ENCODE data around the gene PITPNC1. TPM values are rescaled to one million over a fixed set of nuclear protein-coding genes. Genes with fewer than 3 reads are reported as not detected.

Gene PITPNC1
- total RNA-seq, 4 donors from 2014 or later = 7.6 to 30.1 (median 15.1) TPM

DNA sequence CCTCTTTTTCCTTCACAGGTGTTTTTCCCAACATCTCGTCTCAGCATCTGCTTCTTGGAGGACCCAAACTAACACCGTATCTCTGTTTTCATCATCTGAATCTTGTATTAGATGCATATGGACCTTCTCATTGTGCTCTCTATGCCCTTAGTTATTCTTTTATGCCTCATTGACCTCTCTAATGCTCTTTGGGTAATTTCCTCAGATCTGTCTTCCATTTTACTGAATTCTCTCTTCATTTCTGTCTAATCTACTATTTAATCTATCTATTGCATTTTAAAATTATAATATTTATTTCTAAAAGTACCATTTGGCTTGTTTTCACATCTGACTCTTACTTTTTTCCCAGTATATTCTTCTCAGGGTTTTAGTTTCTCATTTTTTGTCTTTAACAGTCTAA, 81.1 kb downstream of the PITPNC1 start:
- Histone ChIP-seq H3K4me3 (no peak overlapping the region), H3K27ac (no peak overlapping the region), H3K9me3 (peaks cover 0 to 9% (median 0%) of the 10 kb centered on the region in 3 donors), H3K36me3 (no peaks in the 10 kb centered on the region), H3K4me1 (no peaks in the 10 kb centered on the region), H3K27me3 (no peaks in the 10 kb centered on the region)
- TF ChIP-seq, protein P1, sequence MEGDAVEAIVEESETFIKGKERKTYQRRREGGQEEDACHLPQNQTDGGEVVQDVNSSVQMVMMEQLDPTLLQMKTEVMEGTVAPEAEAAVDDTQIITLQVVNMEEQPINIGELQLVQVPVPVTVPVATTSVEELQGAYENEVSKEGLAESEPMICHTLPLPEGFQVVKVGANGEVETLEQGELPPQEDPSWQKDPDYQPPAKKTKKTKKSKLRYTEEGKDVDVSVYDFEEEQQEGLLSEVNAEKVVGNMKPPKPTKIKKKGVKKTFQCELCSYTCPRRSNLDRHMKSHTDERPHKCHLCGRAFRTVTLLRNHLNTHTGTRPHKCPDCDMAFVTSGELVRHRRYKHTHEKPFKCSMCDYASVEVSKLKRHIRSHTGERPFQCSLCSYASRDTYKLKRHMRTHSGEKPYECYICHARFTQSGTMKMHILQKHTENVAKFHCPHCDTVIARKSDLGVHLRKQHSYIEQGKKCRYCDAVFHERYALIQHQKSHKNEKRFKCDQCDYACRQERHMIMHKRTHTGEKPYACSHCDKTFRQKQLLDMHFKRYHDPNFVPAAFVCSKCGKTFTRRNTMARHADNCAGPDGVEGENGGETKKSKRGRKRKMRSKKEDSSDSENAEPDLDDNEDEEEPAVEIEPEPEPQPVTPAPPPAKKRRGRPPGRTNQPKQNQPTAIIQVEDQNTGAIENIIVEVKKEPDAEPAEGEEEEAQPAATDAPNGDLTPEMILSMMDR (IDR thresholded peaks at IDR 0.05) = no peak
- TF ChIP-seq POLR2AphosphoS5 (IDR thresholded peaks at IDR 0.05) = no peak
- no peak for TF ChIP-seq POLR2A (IDR thresholded peaks at IDR 0.05)
- no peak for TF ChIP-seq EP300 (IDR thresholded peaks at IDR 0.05)
- 100% methylated on average over 1 to 2 of the region's 2 CpGs for WGBS, 2 donors (ENCODE audit: low coverage in 1 of 2)
- ATAC-seq = no peak

DNA sequence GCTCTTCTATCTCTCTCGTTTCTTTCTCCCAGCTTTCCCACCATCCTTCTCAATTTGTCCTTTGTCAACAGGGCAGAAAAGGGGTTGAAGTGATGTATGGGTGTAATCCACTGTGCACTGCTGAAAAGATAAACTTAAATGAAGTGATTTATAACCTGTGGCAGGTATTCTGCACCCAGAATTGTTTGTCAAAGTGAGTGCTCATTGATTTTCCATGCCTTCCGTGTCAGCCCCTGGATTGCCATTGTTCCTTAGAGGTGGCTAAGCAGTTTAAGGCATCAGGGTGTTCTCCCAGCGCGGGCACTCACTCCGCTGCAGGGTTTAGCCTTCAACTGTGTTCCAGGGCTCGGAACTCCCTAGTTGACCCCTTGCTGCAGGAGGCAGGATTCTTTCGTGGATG, 82.9 kb downstream of the PITPNC1 start:
- no peaks in the 10 kb centered on the region for H3K36me3 ChIP-seq
- H3K4me1 ChIP-seq = no peaks in the 10 kb centered on the region
- no peak overlapping the region for H3K27ac ChIP-seq
- TF ChIP-seq POLR2AphosphoS5 (IDR thresholded peaks at IDR 0.05) (no peak), EP300 (IDR thresholded peaks at IDR 0.05) (no peak), POLR2A (IDR thresholded peaks at IDR 0.05) (no peak)
- TF ChIP-seq, protein P1 (IDR thresholded peaks at IDR 0.05) = no peak
- peaks cover 0 to 9% (median 0%) of the 10 kb centered on the region in 3 donors for H3K9me3 ChIP-seq
- no peak overlapping the region for H3K4me3 ChIP-seq
- WGBS, 2 donors (ENCODE audit: low coverage in 1 of 2) = 72 to 93% methylated on average over 6 to 7 of the region's 7 CpGs
- H3K27me3 ChIP-seq = no peaks in the 10 kb centered on the region
- no peak for ATAC-seq

DNA sequence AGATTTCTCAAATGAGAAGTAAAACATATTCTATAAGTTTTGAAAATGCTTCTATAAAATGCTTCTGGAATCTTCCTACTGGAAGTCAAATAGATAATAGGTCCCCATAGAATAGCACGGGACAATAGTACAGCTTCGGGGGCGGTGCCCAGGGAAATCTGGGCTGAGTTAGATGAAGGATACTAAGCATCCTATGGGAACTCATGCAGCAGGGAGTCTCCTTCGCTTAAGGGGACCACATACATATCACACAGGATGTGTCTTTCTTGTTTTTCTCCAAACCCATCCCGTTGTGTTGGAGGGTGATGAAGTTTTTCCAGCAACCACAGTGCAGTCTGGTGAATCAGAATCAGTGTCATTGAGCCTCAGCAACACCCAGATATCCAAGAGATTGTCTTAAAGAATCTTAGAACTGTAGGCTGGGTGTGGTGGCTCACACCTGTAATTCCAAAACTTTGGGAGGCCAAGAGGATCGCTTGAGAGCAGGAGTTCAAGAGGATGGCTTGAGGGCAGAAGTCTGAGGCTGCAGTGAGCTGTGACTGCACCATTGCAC, 84.2 kb downstream of the PITPNC1 start:
- Histone ChIP-seq H3K36me3 (no peaks in the 10 kb centered on the region), H3K9me3 (peaks cover 0 to 9% (median 0%) of the 10 kb centered on the region in 3 donors), H3K4me3 (no peak overlapping the region), H3K27me3 (no peaks in the 10 kb centered on the region), H3K27ac (no peak overlapping the region), H3K4me1 (no peaks in the 10 kb centered on the region)
- WGBS, 2 donors (ENCODE audit: low coverage in 1 of 2) = 85 to 91% methylated on average over 6 of the region's 6 CpGs
- ATAC-seq = no peak
- TF ChIP-seq POLR2AphosphoS5 (IDR thresholded peaks at IDR 0.05) = no peak
- no peak for TF ChIP-seq EP300 (IDR thresholded peaks at IDR 0.05)
- TF ChIP-seq, protein P1 (IDR thresholded peaks at IDR 0.05) = no peak
- no peak for TF ChIP-seq POLR2A (IDR thresholded peaks at IDR 0.05)

DNA sequence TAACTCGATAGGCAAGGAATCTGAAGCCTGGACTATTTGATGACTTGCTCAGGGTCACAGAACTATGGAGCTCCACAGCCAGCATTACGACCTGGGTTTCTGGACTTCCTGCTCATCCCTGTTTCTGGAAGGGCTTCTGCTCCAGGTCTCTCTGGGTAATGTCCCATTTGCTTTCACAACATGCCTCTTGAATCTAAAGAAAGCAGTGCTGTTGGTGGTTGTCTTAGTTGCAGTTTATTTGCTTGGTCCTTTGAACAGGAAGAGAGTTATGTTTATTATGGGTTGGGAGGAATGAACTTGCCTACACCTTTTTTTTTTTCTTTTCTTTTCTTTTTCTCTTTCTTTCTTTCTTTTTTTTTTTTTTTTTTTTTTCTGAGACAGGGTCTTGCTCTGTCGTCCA, 84.8 kb downstream of the PITPNC1 start:
- Histone ChIP-seq H3K9me3 (peaks cover 0 to 9% (median 0%) of the 10 kb centered on the region in 3 donors), H3K27ac (no peak overlapping the region), H3K4me3 (no peak overlapping the region), H3K27me3 (no peaks in the 10 kb centered on the region), H3K36me3 (no peaks in the 10 kb centered on the region), H3K4me1 (no peaks in the 10 kb centered on the region)
- TF ChIP-seq, protein P1 (IDR thresholded peaks at IDR 0.05) = no peak
- 83% methylated on average over 2 of the region's 3 CpGs; no CpG with 5 or more reads in 1 of the 2 donors for WGBS, 2 donors (ENCODE audit: low coverage in 1 of 2)
- ATAC-seq = no peak

DNA sequence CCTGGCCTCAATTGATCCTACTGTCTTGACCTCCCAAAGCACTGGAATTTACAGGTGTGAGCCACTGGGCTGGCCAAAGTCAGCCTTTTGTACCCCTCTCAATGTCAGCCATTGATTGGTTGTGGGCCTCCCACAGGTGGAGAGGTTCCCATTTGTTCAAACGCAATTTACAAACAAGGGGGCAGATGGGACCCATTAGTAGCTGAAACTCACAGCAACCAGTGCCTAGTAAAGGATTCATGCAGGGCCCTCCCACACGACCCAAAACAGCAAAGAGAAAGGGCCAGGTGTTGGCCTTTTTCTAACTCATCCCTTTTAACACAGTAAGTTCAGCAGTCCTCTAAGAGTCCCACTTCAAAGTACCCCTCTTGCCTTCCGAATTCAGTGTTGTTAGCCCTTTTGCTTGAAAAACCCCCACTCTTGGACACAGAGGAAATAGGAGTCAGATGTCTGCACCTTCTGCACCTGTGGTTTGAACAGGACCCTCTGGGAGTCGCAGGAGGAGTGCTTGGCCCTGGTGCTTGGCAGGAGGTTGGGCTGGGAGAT, 89.2 kb downstream of the PITPNC1 start:
- Histone ChIP-seq H3K27ac (no peak overlapping the region), H3K4me3 (no peak overlapping the region), H3K4me1 (peaks cover 0 to 9% (median 0%) of the 10 kb centered on the region in 3 donors), H3K36me3 (no peaks in the 10 kb centered on the region), H3K9me3 (no peaks in the 10 kb centered on the region), H3K27me3 (no peaks in the 10 kb centered on the region)
- no peak for ATAC-seq
- TF ChIP-seq EP300 (IDR thresholded peaks at IDR 0.05) = no peak
- TF ChIP-seq, protein P1 (IDR thresholded peaks at IDR 0.05) = no peak
- no peak for TF ChIP-seq POLR2A (IDR thresholded peaks at IDR 0.05)
- TF ChIP-seq POLR2AphosphoS5 (IDR thresholded peaks at IDR 0.05) = no peak
- WGBS, 2 donors (ENCODE audit: low coverage in 1 of 2) = 78 to 84% methylated on average over 3 to 4 of the region's 4 CpGs

Measured in gastroesophageal sphincter (tissue), 4 donors.